Keratinocyte (primary cell): ENCODE data around the gene KIR2DL4. TPM values are rescaled to one million over a fixed set of nuclear protein-coding genes. Genes with fewer than 3 reads are reported as not detected.

Experiments
- DNase-seq: peaks from one replicate; pipeline ENCODE4 v3.0.0-alpha.2; 2011; ENCODE audit warnings: low read depth, missing footprints, low spot score
- FAIRE-seq: peaks from 2 replicates; lab custom pipeline; 2011; peaks lifted over from hg19 to GRCh38; lab: Jason Lieb, UNC
- H2AFZ ChIP-seq: 2 replicates; pipeline ENCODE4 v1.6.0; 2012; ENCODE audit warnings: low read length, control low read depth, inconsistent platforms; ENCODE audit not compliant: control insufficient read depth
- H3K27ac ChIP-seq: 2 replicates; pipeline ENCODE4 v1.5.1; 2011; ENCODE audit warnings: low read length; ENCODE audit not compliant: control insufficient read depth, insufficient read depth
- H3K27me3 ChIP-seq: 3 replicates; pipeline ENCODE4 v1.6.0; 2011; ENCODE audit warnings: low read length; ENCODE audit not compliant: control insufficient read depth, insufficient read depth; ENCODE audit errors: extremely low read depth
- H3K36me3 ChIP-seq, 2 experiments: 2 replicates in 1 of 2; 3 replicates in 1 of 2; pipeline ENCODE4 v1.5.1; 2011; ENCODE audit warnings: low read length in 2 of 2, mild to moderate bottlenecking in 1 of 2; ENCODE audit not compliant: control insufficient read depth in 2 of 2, insufficient read depth in 2 of 2; ENCODE audit errors: extremely low read depth in 1 of 2
- H3K4me1 ChIP-seq: 3 replicates; pipeline ENCODE4 v1.5.1; 2011; ENCODE audit warnings: low read length; ENCODE audit not compliant: control insufficient read depth, insufficient read depth; ENCODE audit errors: extremely low read depth
- H3K4me2 ChIP-seq: 3 replicates; pipeline ENCODE4 v1.6.0; 2011; ENCODE audit warnings: low read depth, low read length; ENCODE audit not compliant: control insufficient read depth, insufficient read depth; ENCODE audit errors: extremely low read depth
- H3K4me3 ChIP-seq, 3 experiments: fragments of 200-600 bp in 1 of 3; sonication (generic) in 1 of 3; 2 replicates in 2 of 3; 3 replicates in 1 of 3; pipeline ENCODE4 v1.5.1; 2011 to 2016; ENCODE audit warnings: low read length in 3 of 3, mild to moderate bottlenecking in 3 of 3, control low read depth in 2 of 3, inconsistent platforms in 1 of 3, low read depth in 1 of 3, mixed read lengths in 1 of 3, mixed run types in 1 of 3, moderate library complexity in 1 of 3; ENCODE audit not compliant: control insufficient read depth in 2 of 3, insufficient read depth in 2 of 3; ENCODE audit errors: extremely low read depth in 1 of 3
- H3K79me2 ChIP-seq: 2 replicates; pipeline ENCODE4 v1.6.0; 2012; ENCODE audit warnings: low read length; ENCODE audit not compliant: control insufficient read depth, insufficient read depth
- H3K9ac ChIP-seq: 3 replicates; pipeline ENCODE4 v1.6.0; 2011; ENCODE audit warnings: low read length; ENCODE audit not compliant: control insufficient read depth, insufficient read depth; ENCODE audit errors: extremely low read depth
- H3K9me1 ChIP-seq: 3 replicates; pipeline ENCODE4 v1.6.0; 2011; ENCODE audit warnings: low read length; ENCODE audit not compliant: control insufficient read depth, insufficient read depth; ENCODE audit errors: extremely low read depth
- H3K9me3 ChIP-seq: 2 replicates; pipeline ENCODE4 v1.5.1; 2012; ENCODE audit warnings: low read depth, low read length; ENCODE audit not compliant: control insufficient read depth
- H4K20me1 ChIP-seq: 3 replicates; pipeline ENCODE4 v1.6.0; 2011; ENCODE audit warnings: low read length; ENCODE audit not compliant: control insufficient read depth, insufficient read depth; ENCODE audit errors: extremely low read depth
- CTCF ChIP-seq, 3 experiments: IDR thresholded peaks in 1 of 3; conservative IDR thresholded peaks in 1 of 3; optimal IDR thresholded peaks in 1 of 3; 2 replicates in 2 of 3; 3 replicates in 1 of 3; pipeline versions ENCODE3 to v1.5.1; 2011; ENCODE audit warnings: low read length in 3 of 3, mild to moderate bottlenecking in 3 of 3, moderate library complexity in 2 of 3, control low read depth in 1 of 3, inconsistent platforms in 1 of 3; ENCODE audit not compliant: insufficient read depth in 2 of 3; ENCODE audit errors: extremely low read depth in 1 of 3
- EZH2 ChIP-seq: IDR thresholded peaks from one replicate; pipeline ENCODE4 v1.6.1; 2012; ENCODE audit warnings: inconsistent platforms, mild to moderate bottlenecking, low read length, moderate library complexity
- dilution Hi-C: fragments of 300-500 bp; cut with MboI; formaldehyde crosslinking; loops from one replicate; pipeline ENCODE4 v1.7.0; 2020; ENCODE audit warnings: low sequenced_read_pairs; ENCODE audit not compliant: extremely low pct_ligation_motif_present
- polyA plus RNA-seq, 5 experiments: library from polyadenylated mRNA; depleted of rRNA in 3 of 5; stranded (reverse) in 3 of 5; stranded (forward) in 1 of 5; unstranded in 1 of 5; fragments of >200 nt; gene quantifications; 1 replicate in 1 of 5; 2 replicates in 3 of 5; 3 replicates in 1 of 5; pipeline versions ENCODE4 v1.2.1 to v1.2.3, GENCODE V29; 2011 to 2012; ENCODE audit warnings: missing spikeins in 2 of 5, low read depth in 1 of 5, low replicate concordance in 1 of 5

The KIR2DL4 gene
- polyA plus RNA-seq, 1 donor (not counting 4 experiments of a cell fraction or from before 2014, with no cell fraction given): not detected

- no peaks in the 10 kb centered on the region for H3K9me1 ChIP-seq
- dilution Hi-C loops: no loop called here
- H3K9me3 ChIP-seq: peaks cover 14% of the 10 kb centered on the region
- no peak overlapping the region for H3K27ac ChIP-seq
- no peak overlapping the region for H3K9ac ChIP-seq
- H3K79me2 ChIP-seq: no peaks in the 10 kb centered on the region
- H2AFZ ChIP-seq: no peak overlapping the region
- DNase-seq (no peak), FAIRE-seq (no peak)
- TF ChIP-seq CTCF (optimal IDR thresholded peaks at IDR 0.05 in 1 of 3, IDR thresholded peaks at IDR 0.05 in 1 of 3, conservative IDR thresholded peaks at IDR 0.05 in 1 of 3; ENCODE audit: extremely low read depth in 1 of 3, insufficient read depth in 2 of 3, low read length in 3 of 3) (no peak), EZH2 (no peak)
- H3K4me1 ChIP-seq: no peaks in the 10 kb centered on the region
- H4K20me1 ChIP-seq: no peaks in the 10 kb centered on the region
- H3K4me2 ChIP-seq: no peak overlapping the region
- H3K4me3 ChIP-seq: no peak overlapping the region
- no peaks in the 10 kb centered on the region for H3K36me3 ChIP-seq
- no peaks in the 10 kb centered on the region for H3K27me3 ChIP-seq
Measured at GRCh38 chr19:54804571-54804970, 1.2 kb downstream of the KIR2DL4 start.

GRCh38 chr19:54805665-54806515, 2.5 kb downstream of the KIR2DL4 start:
- dilution Hi-C loops: no loop called here
- Histone ChIP-seq H3K27ac (no peak overlapping the region), H3K4me1 (no peaks in the 10 kb centered on the region), H3K9me3 (peaks cover 14% of the 10 kb centered on the region), H2AFZ (no peak overlapping the region), H3K9ac (no peak overlapping the region), H3K36me3 (no peaks in the 10 kb centered on the region), H3K27me3 (no peaks in the 10 kb centered on the region), H3K9me1 (no peaks in the 10 kb centered on the region), H4K20me1 (no peaks in the 10 kb centered on the region), H3K4me2 (no peak overlapping the region), H3K4me3 (no peak overlapping the region), H3K79me2 (no peaks in the 10 kb centered on the region)
- FAIRE-seq (no peak), DNase-seq (no peak)
- no peak for TF ChIP-seq CTCF (optimal IDR thresholded peaks at IDR 0.05 in 1 of 3, IDR thresholded peaks at IDR 0.05 in 1 of 3, conservative IDR thresholded peaks at IDR 0.05 in 1 of 3; ENCODE audit: extremely low read depth in 1 of 3, insufficient read depth in 2 of 3, low read length in 3 of 3)
